WTC11 (cell line): ENCODE results near the gene TNK1.

Experiments
- CTCF ChIP-seq: fragments of 200-600 bp; IDR thresholded peaks from 2 replicates; pipeline ENCODE4 v1.8.0; 2022; ENCODE audit warnings: antibody characterized with exemption
- IRF2 ChIP-seq: sonication (generic); formaldehyde crosslinking; IDR thresholded peaks from 2 replicates; pipeline ENCODE4 v1.8.0; 2022; ENCODE audit warnings: low read depth, missing genetic modification reagents, borderline replicate concordance

DNA sequence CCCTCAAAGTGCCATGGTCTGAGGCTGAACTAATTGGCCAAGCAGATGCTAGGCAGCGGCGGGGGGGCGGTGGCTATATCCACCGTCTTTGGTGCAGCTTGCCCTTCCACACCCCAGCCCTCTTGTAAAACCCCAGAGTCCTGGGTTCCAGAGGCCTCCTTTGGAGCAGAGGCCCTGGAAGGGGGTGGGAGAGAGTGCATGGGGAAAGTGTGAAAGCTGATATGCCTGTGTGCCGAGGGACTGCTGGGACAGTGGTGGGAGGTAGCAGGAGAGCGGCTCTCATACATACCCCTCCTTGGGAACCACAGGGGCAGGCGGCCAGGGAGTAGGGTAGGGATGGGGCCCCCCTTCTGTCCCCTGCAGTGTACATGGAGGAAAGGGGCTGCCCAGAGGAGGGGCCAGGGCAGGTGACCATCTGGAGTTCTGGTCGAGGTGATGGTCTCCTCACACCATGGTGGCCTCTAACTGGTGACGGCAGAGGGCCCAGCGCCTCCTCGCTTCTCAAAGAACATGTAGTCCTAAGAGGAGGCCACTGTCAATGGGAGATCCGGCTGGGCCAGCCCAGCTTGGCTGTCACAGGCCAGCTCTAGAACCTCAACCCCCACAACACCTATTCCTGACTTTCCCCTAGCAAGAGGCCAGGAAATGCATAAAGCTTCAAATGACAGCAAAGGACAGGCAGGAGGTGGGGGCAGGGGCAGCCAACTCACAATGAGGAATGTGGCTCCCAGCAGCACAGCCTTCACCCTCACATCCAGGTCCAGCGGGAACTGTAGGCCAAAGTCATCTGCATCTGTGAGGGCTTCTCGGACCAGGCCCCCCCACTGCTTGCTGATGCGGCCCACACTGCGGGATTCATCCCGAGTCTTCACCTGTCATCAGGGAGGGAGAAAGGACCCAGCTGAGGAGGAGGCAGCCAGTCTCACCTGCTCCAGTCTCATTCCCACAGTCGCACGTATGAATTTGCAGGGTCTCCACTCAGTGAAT is 9.3 kb downstream of the TNK1 start:
- TF ChIP-seq CTCF = no peak
- TF ChIP-seq IRF2 (CRISPR knock-in tag) = no peak
